Kidney epithelial cell (primary cell): ENCODE measurements around the gene GALNT9. TPM values are rescaled to one million over a fixed set of nuclear protein-coding genes. Genes with fewer than 3 reads are reported as not detected.

Source experiments
- DNase-seq: peaks from one replicate; pipeline ENCODE4 v3.0.0-alpha.2; 2010; ENCODE audit warnings: low read depth
- H3K27me3 ChIP-seq: 2 replicates; pipeline ENCODE4 v1.6.0; 2011; ENCODE audit warnings: low read length; ENCODE audit not compliant: control insufficient read depth, insufficient read depth
- H3K36me3 ChIP-seq: 2 replicates; pipeline ENCODE4 v1.5.1; 2011; ENCODE audit warnings: low read length; ENCODE audit not compliant: control insufficient read depth, insufficient read depth
- H3K4me3 ChIP-seq: 2 replicates; pipeline ENCODE4 v1.5.1; 2011; ENCODE audit warnings: low read depth, mild to moderate bottlenecking, control low read depth, low read length
- CTCF ChIP-seq: IDR thresholded peaks from 2 replicates; pipeline ENCODE4 v1.5.1; 2011; ENCODE audit warnings: mild to moderate bottlenecking, moderate library complexity, low read length, control low read depth, inconsistent platforms; ENCODE audit not compliant: insufficient read depth, poor library complexity, severe bottlenecking
- total RNA-seq: library from RNA; depleted of rRNA; stranded (reverse); fragments of >200 nt; gene quantifications from 2 replicates; pipeline ENCODE4 v1.2.3, GENCODE V29; 2015

Gene GALNT9
- total RNA-seq, 1 donor from 2014 or later: 1.5 TPM

- DNase-seq: no peak
- no peak for TF ChIP-seq CTCF
- peaks cover 34% of the 10 kb centered on the region for H3K27me3 ChIP-seq
- H3K36me3 ChIP-seq: no peaks in the 10 kb centered on the region
- H3K4me3 ChIP-seq: no peak overlapping the region
Observed at GRCh38 chr12:132165584-132165983, 163.8 kb downstream of the GALNT9 start.

GRCh38 chr12:132164426-132164825 is 165.0 kb downstream of the GALNT9 start:
- no peak overlapping the region for H3K4me3 ChIP-seq
- DNase-seq: no peak
- no peaks in the 10 kb centered on the region for H3K36me3 ChIP-seq
- H3K27me3 ChIP-seq: peaks cover 34% of the 10 kb centered on the region
- no peak for TF ChIP-seq CTCF

- DNase-seq: no peak
- peaks cover 34% of the 10 kb centered on the region for H3K27me3 ChIP-seq
- H3K4me3 ChIP-seq: no peak overlapping the region
- TF ChIP-seq CTCF: no peak
- H3K36me3 ChIP-seq: no peaks in the 10 kb centered on the region
Observed at GRCh38 chr12:132163911-132164288, 165.5 kb downstream of the GALNT9 start.

GRCh38 chr12:132163041-132163910 is 166.1 kb downstream of the GALNT9 start:
- no peak for TF ChIP-seq CTCF
- no peak for DNase-seq
- no peaks in the 10 kb centered on the region for H3K36me3 ChIP-seq
- H3K27me3 ChIP-seq: peaks cover 34% of the 10 kb centered on the region
- no peak overlapping the region for H3K4me3 ChIP-seq

GRCh38 chr12:132162508-132163031 is 166.8 kb downstream of the GALNT9 start:
- Histone ChIP-seq H3K36me3 (no peaks in the 10 kb centered on the region), H3K27me3 (peaks cover 30% of the 10 kb centered on the region)

More at GRCh38 chr12:132162508-132163031, 166.8 kb downstream of the GALNT9 start:
- DNase-seq: no peak
- H3K4me3 ChIP-seq: no peak overlapping the region
- no peak for TF ChIP-seq CTCF
